HG03280 (cell line): Measurements from ENCODE around the gene ABHD15.
A peak's percentile ranks its signal among the peaks of the same experiment; 100 is the strongest.

Experiments used
- ATAC-seq: cut with Tn5 transposase; IDR thresholded peaks from one replicate; pipeline ENCODE4 v1.9.1; 2021; ENCODE audit warnings: mild to moderate bottlenecking, moderate library complexity; ENCODE audit not compliant: unreplicated experiment

Gene ABHD15

GRCh38 chr17:29566473-29567303, at the start of gene ABHD15:
Gene ABHD15 (minus strand): TSS chr17:29567037. CDS start chr17:29566966, 71 bp downstream.
- peak; percentile 33 for ATAC-seq

DNA sequence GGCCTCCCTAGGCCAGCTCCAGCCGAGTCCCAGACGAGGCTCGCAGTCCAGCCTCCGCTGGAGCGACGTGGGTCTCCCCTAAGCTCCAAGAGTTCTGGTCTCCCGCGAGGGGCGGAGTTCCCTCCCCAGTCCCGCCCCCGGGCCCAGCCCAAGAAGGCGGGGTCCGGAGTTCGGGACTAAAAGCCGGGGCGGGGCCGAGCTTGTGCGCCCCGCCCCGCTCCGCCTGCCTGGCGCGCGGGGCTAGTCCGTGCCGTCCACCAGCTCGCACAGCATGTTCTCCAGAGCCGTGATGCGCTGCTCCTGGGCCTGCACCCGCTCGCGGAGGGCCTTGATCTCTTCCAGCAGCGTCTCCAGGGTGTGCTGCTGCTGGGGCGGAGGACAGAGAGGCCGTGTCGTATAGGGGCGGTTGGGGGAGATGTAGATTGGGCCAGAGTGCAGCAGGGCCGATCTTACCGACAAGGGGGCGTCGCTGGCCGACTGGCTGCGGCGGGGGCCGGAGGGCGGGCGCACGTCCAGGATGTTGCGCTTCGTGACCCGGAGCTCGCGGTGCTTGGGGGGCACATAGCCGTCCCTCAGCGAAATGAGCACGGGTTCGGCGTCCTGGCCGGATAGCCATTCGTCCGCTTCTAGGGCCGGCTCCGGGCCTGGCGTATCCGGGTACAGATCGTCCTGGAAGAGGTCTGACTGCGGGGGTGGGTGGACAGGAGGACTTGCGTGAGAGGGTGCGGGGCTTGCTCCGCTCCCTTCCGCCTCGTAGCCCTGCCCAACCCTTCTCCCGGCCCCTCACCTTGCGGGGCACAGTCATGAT, 48.9 kb upstream of the ABHD15 start:
- peak; percentile 56 for ATAC-seq

DNA sequence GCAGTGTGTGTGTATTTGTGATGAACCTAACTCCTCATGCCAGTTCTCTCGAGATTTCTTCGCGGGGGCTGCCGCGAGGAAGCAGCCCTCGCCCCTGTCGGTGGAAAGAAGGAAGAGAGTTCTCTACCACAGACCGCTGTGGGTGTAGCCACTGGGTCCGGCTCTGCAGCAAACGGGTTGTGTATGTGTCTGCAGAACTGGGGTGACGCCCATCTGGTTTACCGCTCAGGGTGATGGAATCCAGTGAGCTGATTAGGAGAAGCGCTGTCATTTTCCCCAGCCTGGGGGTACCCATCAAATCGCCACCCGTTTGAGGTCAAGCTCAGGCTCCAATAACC, 48.2 kb upstream of the ABHD15 start:
- no peak for ATAC-seq

- no peak for ATAC-seq
Measured at GRCh38 chr17:29614349-29615047, 47.7 kb upstream of the ABHD15 start.

DNA sequence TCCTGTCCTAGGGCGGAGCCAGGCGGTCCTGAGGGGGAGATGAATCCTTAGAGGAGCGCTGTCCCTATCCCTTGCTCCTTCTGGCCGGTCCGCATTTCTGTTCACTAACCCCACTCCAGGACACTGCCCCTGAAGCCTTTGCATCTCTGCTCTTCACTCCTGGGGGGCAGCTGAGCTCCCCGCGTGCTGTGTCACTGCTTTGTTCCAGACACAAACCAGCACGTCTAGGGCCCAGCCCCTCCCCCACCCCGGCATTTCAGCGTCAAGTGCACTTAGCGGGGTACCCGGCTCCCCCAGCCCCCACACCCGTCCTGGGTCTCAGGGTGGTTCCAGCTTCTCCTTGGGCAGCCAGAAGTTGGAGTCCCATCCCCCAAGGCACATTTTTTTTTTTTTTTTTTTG, 47.0 kb upstream of the ABHD15 start:
- no peak for ATAC-seq

DNA sequence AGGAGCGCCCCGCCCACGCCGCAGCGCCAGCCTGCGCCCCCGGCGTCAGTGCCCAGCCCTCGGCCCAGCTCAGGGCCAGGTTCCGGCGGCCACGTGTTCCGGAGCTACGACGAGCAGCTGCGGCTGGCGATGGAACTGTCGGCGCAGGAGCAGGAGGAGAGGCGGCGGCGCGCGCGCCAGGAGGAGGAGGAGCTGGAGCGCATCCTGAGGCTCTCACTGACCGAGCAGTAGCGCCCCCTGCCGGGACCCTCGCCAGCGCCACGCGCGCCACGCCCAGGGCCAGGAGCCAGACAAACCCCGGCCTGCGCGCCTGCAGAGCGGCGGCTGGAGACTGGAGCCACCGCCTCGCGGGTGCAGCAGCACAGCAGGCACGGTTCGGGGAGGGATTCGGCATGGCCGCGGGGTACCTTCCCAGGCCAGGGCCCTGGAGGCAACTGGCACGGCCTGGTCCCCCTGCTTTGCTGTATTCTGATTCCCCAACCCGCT, 46.6 kb upstream of the ABHD15 start:
- no peak for ATAC-seq

DNA sequence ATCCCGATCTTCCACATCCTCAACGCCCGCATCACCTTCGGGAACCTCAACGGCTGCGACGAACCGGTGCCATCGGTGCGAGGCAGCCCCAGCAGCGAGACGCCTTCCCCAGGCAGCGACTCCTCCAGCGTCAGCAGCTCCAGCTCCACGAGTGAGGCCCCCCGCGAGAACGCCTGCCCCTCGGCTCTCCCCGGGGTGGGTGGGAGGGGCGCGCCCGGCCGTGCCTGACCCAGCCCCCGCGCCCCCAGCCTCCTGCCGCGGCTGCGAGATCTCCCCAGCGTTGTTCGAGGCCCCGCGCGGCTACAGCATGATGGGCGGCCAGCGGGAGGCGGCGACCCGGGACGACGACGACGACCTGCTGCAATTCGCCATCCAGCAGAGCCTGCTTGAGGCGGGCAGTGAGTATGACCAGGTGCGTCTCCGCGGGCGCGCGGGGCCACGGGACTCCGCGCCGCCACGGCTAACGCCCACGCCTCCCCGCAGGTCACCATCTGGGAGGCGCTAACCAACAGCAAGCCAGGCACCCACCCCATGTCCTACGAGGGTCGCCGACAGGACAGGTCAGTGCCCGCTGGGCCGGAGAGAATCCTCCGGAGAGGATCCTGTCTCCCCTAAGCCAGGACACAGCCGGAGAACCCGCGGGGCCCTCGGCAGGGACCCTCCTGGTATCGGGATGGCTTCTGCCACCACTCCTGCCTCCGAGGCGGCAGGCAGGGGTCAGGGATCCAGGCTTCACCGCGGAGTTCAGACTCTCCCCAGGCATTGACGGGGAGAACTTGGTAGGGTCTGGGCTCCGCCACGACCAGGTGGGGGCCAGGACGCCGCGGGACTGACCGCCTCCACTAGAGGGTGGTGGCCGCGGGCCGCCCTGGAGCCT, 45.8 kb upstream of the ABHD15 start:
- no peak for ATAC-seq

- ATAC-seq, result no peak
Measured at GRCh38 chr17:29612094-29612403, 45.2 kb upstream of the ABHD15 start.

- ATAC-seq, result no peak
Measured at GRCh38 chr17:29611351-29612093, 44.7 kb upstream of the ABHD15 start.

GRCh38 chr17:29610395-29610794, 43.6 kb upstream of the ABHD15 start:
- ATAC-seq, result no peak

DNA sequence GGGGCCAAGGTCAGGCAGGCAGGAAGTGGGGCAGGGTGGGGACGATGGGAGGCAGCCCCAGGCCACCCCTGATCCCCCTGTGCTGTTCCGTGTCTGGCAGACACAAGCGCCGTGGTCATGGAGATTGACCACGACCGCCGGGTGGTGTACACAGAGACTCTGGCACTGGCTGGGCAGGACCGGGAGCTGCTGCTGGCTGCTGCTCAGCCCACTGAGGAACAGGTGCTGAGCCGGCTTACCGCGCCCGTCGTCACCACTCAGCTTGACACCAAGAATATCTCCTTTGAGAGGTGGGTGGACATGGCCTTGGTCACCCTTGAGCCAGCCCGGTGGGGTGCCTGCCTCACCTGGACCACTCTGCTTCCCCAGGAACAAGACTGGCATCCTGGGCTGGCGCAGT, 42.1 kb upstream of the ABHD15 start:
- ATAC-seq, result no peak

DNA sequence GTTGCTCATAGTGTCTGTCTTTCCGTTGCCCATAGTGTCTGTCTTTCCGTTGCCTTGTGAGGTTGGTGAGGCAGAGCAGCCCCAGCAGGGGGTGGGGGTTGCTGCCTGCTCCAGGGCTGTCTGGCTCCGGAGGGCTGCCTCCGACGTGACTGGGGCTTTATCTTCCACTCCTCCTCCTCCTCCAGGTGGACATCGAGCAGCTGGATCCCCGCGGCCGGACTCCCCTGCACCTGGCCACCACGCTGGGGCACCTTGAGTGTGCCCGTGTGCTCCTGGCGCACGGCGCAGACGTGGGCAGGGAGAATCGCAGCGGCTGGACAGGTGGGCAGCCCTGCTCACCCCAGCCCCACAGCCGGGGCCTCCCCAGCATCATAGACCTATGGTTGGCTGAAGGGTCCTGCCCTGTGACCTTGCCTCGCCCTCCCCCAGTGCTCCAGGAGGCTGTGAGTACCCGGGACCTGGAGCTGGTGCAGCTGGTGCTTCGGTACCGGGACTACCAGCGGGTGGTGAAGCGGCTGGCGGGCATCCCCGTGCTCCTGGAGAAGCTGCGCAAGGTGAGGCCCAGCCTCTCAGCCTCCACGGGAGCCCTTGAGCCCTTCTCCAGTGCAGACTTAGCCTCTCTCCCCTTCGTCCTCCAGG, 40.8 kb upstream of the ABHD15 start:
- no peak for ATAC-seq

DNA sequence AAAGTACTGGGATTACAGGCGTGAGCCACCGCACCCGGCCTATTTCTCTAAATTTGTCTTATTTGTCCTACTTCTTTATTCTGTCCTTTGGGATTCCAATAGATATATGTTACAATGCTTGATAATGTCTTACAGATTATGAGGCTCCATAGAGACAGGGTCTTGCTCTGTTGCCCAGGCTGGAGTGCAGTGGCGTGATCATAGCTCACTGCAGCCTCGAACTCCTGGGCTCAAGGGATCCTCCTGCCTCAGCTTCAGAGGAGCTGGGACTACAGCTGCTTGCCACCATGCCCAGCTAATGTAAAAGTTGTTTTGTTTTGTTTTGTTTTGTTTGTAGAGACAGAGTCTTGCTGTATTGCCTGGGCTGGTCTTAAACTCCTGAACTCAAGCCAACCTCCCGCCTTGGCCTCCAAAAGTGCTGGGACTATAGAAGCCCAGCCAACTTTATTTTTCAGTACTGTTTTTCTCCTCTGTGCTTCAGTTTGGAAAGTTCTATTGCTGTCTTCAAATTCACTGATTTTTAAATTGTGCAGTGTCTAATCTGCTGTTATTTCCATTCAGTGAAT, 36.4 kb upstream of the ABHD15 start:
- no peak for ATAC-seq

DNA sequence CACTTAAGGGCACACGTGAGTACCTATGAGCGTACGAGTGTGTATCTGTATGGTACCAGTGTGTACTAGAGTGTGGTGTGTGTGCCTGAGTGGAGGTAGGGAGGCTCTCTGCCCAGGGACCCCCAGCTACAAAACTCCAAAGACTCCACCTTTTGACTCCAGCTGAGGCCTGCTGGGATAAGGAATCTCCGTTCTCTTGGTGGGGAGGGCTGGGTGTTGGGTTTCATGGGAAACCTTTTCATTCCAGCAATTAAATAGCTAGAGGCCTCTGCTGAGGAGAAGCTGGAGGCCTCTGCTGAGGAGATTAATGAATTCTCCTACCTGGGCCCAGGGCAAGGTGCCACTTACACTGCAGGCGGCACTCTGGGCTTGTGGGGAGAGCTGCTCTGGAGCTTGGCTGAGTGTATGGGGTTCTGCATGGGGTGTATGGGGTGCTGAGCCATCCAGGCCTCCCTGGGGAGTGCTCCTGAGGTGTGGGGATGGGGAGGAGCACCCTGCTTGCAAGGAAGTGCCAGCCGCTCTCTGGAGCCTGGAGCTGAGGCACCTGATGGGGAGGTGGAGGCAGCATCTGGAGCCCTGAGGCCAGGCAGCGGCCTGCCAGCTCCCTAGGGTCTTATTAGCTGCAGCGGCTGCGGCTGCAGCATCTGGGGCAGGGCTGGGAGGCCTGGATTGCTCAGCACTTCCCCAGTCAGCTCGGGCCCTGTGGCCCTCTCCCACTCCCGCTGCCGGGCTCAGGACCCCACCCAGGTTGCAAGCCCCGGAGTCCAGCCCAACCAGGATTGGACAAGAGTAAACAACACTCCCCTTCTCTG, 30.7 kb upstream of the ABHD15 start:
- ATAC-seq, result no peak

DNA sequence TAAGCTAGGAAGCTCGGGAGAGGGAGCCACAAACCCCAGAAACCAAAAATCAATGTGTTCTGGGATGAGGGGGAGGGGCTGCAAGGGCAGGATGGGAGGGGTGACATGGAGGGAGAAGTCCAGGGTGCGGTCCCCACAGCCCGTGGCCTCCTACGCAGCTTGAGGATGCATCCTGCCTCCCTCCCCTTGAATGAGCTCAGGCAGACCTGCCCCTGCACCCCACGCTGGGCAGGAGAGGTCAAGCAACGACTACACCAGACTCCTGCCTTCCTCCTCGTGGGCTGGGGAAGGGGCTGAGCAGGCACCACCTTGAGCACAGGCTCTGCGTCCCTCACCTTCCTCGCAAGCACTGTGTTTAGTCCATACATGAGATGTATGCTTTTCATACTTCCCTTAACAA, 30.0 kb upstream of the ABHD15 start:
- no peak for ATAC-seq

- no peak for ATAC-seq
Measured at GRCh38 chr17:29595943-29596774, 29.3 kb upstream of the ABHD15 start.

DNA sequence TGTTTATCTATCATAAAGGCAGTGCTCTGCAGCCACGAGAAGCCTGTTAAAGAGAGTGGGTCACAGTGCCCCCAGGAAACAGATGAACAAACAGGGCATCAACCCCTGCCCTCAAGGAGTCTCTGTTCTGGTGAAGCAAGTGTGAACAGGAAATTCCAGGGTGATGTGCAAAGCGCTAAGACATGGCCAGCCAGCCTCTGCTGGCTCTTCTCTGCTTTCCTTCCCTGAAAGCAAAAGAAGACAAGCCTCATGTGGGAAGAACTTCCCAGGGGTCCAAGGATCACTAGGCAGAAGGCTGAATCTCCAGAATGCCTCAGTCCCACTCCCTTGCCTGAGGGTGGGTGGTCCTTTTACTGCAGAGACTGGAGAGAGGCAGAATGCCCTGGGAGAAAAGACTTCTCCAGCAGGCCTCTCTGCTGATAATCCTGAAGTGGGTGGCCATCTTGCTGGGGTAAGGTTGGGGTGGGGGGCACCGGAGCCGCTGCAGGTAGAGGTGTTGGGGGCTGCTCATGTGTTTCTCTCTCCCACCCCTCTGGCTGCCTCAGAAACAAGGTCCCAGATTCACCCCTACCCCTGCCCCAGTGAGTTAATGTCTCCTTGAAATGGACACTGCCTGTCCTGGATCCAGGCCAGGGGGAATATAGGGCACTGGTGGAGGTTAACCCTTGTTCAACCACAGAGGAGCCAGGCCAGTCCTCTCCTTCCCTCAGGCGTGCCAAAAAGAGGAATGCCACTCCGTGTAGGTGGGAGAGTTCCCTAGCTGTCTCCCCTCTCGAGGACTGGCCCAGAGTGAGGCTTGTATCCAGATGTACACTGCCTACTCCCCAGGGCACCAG, 28.5 kb upstream of the ABHD15 start:
- no peak for ATAC-seq
